ENCODE results near the gene FTO. TPM values are rescaled to one million over a fixed set of nuclear protein-coding genes. Genes with fewer than 3 reads are reported as not detected.

FTO gene
- total RNA-seq, 1 donor from 2014 or later, result 70.5 TPM

GRCh38 chr16:54175552-54176375 is 471.8 kb downstream of the FTO start:
- Histone ChIP-seq H3K27ac (no peak overlapping the region), H3K36me3 (no peaks in the 10 kb centered on the region), H3K4me1 (no peaks in the 10 kb centered on the region), H3K27me3 (no peaks in the 10 kb centered on the region), H3K4me3 (no peak overlapping the region), H3K9me3 (no peaks in the 10 kb centered on the region)
- intact Hi-C loops (cut with DNase I), result no loop called here
- TF ChIP-seq POLR2AphosphoS5 (IDR thresholded peaks at IDR 0.05; ENCODE audit: insufficient read depth in 1 of 2, low read depth in 1 of 2), result no peak
- no peak for DNase-seq (ENCODE audit: extremely low spot score in 2 of 2)

- Histone ChIP-seq H3K9me3 (no peaks in the 10 kb centered on the region), H3K27ac (no peak overlapping the region), H3K36me3 (no peaks in the 10 kb centered on the region), H3K27me3 (no peaks in the 10 kb centered on the region), H3K4me1 (no peaks in the 10 kb centered on the region), H3K4me3 (no peak overlapping the region)
- DNase-seq (ENCODE audit: extremely low spot score in 2 of 2), result no peak
- TF ChIP-seq POLR2A (IDR thresholded peaks at IDR 0.05) (no peak), CTCF (IDR thresholded peaks at IDR 0.05) (no peak), POLR2AphosphoS5 (IDR thresholded peaks at IDR 0.05; ENCODE audit: insufficient read depth in 1 of 2, low read depth in 1 of 2) (no peak)
- intact Hi-C loops (cut with DNase I), result no loop called here
Measured at GRCh38 chr16:54176376-54176901, 472.5 kb downstream of the FTO start.

- intact Hi-C loops (cut with DNase I), result no loop called here
- no peak overlapping the region for H3K4me3 ChIP-seq
- no peak for TF ChIP-seq POLR2A (IDR thresholded peaks at IDR 0.05)
- TF ChIP-seq CTCF (IDR thresholded peaks at IDR 0.05), result no peak
- no peak for TF ChIP-seq POLR2AphosphoS5 (IDR thresholded peaks at IDR 0.05; ENCODE audit: insufficient read depth in 1 of 2, low read depth in 1 of 2)
- no peak for DNase-seq (ENCODE audit: extremely low spot score in 2 of 2)
- no peaks in the 10 kb centered on the region for H3K36me3 ChIP-seq
- H3K27ac ChIP-seq, result no peak overlapping the region
- no peaks in the 10 kb centered on the region for H3K9me3 ChIP-seq
- no peaks in the 10 kb centered on the region for H3K27me3 ChIP-seq
- H3K4me1 ChIP-seq, result no peaks in the 10 kb centered on the region
Measured at GRCh38 chr16:54177052-54177861, 473.3 kb downstream of the FTO start.

- no peak overlapping the region for H3K4me3 ChIP-seq
- no peak for TF ChIP-seq POLR2A (IDR thresholded peaks at IDR 0.05)
- no peak for TF ChIP-seq CTCF (IDR thresholded peaks at IDR 0.05)
- H3K4me1 ChIP-seq, result no peaks in the 10 kb centered on the region
- intact Hi-C loops (cut with DNase I), result no loop called here
- no peak for DNase-seq (ENCODE audit: extremely low spot score in 2 of 2)
- no peaks in the 10 kb centered on the region for H3K9me3 ChIP-seq
- H3K27ac ChIP-seq, result no peak overlapping the region
- H3K36me3 ChIP-seq, result no peaks in the 10 kb centered on the region
- H3K27me3 ChIP-seq, result no peaks in the 10 kb centered on the region
Measured at GRCh38 chr16:54177862-54178477, 474.0 kb downstream of the FTO start.

GRCh38 chr16:54178478-54178976 is 474.6 kb downstream of the FTO start:
- Histone ChIP-seq H3K36me3 (no peaks in the 10 kb centered on the region), H3K27me3 (no peaks in the 10 kb centered on the region), H3K4me3 (no peak overlapping the region), H3K27ac (no peak overlapping the region), H3K4me1 (no peaks in the 10 kb centered on the region), H3K9me3 (no peaks in the 10 kb centered on the region)
- intact Hi-C loops (cut with DNase I), result no loop called here
- DNase-seq (ENCODE audit: extremely low spot score in 2 of 2), result no peak
- TF ChIP-seq CTCF (IDR thresholded peaks at IDR 0.05), result no peak
- no peak for TF ChIP-seq POLR2AphosphoS5 (IDR thresholded peaks at IDR 0.05; ENCODE audit: insufficient read depth in 1 of 2, low read depth in 1 of 2)
- no peak for TF ChIP-seq POLR2A (IDR thresholded peaks at IDR 0.05)
